ENCODE data around the gene MAST4.
"Not testable (repeated sequence)": the region's sequence is repeated elsewhere in the genome, so short reads cannot be mapped to it uniquely, and the experiment has no call there.

MAST4 gene

GRCh38 chr5:66742896-66743247 lies 146.7 kb downstream of the MAST4 start:
- no peak for DNase-seq (ENCODE audit: low spot score)

- no peak for DNase-seq (ENCODE audit: low spot score)
Measured at GRCh38 chr5:66743344-66743743, 147.2 kb downstream of the MAST4 start.

- DNase-seq (ENCODE audit: low spot score) = no peak
Measured at GRCh38 chr5:66744040-66744439, 147.8 kb downstream of the MAST4 start.

GRCh38 chr5:66745297-66745696 lies 149.1 kb downstream of the MAST4 start:
- DNase-seq (ENCODE audit: low spot score) = no peak

- DNase-seq (ENCODE audit: low spot score) = no peak
Measured at GRCh38 chr5:66747607-66748006, 151.4 kb downstream of the MAST4 start.

GRCh38 chr5:66752668-66753067 lies 156.5 kb downstream of the MAST4 start:
- DNase-seq (ENCODE audit: low spot score) = not testable (repeated sequence)

GRCh38 chr5:66757219-66757833 lies 161.1 kb downstream of the MAST4 start:
- DNase-seq (ENCODE audit: low spot score) = peak; percentile 66

- DNase-seq (ENCODE audit: low spot score) = no peak
Measured at GRCh38 chr5:66757834-66758371, 161.7 kb downstream of the MAST4 start.

- DNase-seq (ENCODE audit: low spot score) = no peak
Measured at GRCh38 chr5:66769030-66769733, 173.0 kb downstream of the MAST4 start.

GRCh38 chr5:66769839-66770617 lies 173.8 kb downstream of the MAST4 start:
- DNase-seq (ENCODE audit: low spot score) = peak; percentile 43

- no peak for DNase-seq (ENCODE audit: low spot score)
Measured at GRCh38 chr5:66777868-66778267, 181.7 kb downstream of the MAST4 start.

- DNase-seq (ENCODE audit: low spot score) = no peak
Measured at GRCh38 chr5:66779528-66779927, 183.3 kb downstream of the MAST4 start.

GRCh38 chr5:66788556-66788955 lies 192.4 kb downstream of the MAST4 start:
- no peak for DNase-seq (ENCODE audit: low spot score)

- DNase-seq (ENCODE audit: low spot score) = no peak
Measured at GRCh38 chr5:66789434-66789833, 193.2 kb downstream of the MAST4 start.

GRCh38 chr5:66793049-66793448 lies 196.9 kb downstream of the MAST4 start:
- DNase-seq (ENCODE audit: low spot score) = no peak

- no peak for DNase-seq (ENCODE audit: low spot score)
Measured at GRCh38 chr5:66795682-66796081, 199.5 kb downstream of the MAST4 start.

GRCh38 chr5:66796305-66797292 lies 200.4 kb downstream of the MAST4 start:
- DNase-seq (ENCODE audit: low spot score) = no peak

- no peak for DNase-seq (ENCODE audit: low spot score)
Measured at GRCh38 chr5:66802941-66803340, 206.7 kb downstream of the MAST4 start.

- no peak for DNase-seq (ENCODE audit: low spot score)
Measured at GRCh38 chr5:66805514-66806430, 209.6 kb downstream of the MAST4 start.

GRCh38 chr5:66807743-66808142 lies 211.6 kb downstream of the MAST4 start:
- DNase-seq (ENCODE audit: low spot score) = peak; percentile 83

- DNase-seq (ENCODE audit: low spot score) = no peak
Measured at GRCh38 chr5:66808663-66809062, 212.5 kb downstream of the MAST4 start.

Measured in Ammon's horn (tissue), 1 donor.